HepG2 (cell line): Measurements from ENCODE around the gene COMMD9. TPM values are rescaled to one million over a fixed set of nuclear protein-coding genes. Genes with fewer than 3 reads are reported as not detected.

Experiments
- CAMTA2 ChIP-seq: sonication (generic); formaldehyde crosslinking; IDR thresholded peaks from 2 replicates; pipeline ENCODE4 v1.4.0; 2020; ENCODE audit warnings: mild to moderate bottlenecking, missing genetic modification reagents, borderline replicate concordance
- DDIT3 ChIP-seq: sonication (generic); formaldehyde crosslinking; IDR thresholded peaks from 2 replicates; pipeline ENCODE4 v1.4.0; 2020; ENCODE audit warnings: mild to moderate bottlenecking, missing genetic modification reagents
- E2F1 ChIP-seq: sonication (generic); formaldehyde crosslinking; IDR thresholded peaks from 2 replicates; pipeline ENCODE4 v1.5.0; 2020; ENCODE audit warnings: missing genetic modification reagents
- HES4 ChIP-seq: sonication (generic); formaldehyde crosslinking; IDR thresholded peaks from 2 replicates; pipeline ENCODE4 v1.9.0; 2021; ENCODE audit warnings: mild to moderate bottlenecking, missing genetic modification reagents, borderline replicate concordance
- MYC ChIP-seq: sonication (generic); formaldehyde crosslinking; IDR thresholded peaks from 2 replicates; pipeline ENCODE4 v1.9.0; 2021; ENCODE audit warnings: missing genetic modification reagents, borderline replicate concordance
- PBX2 ChIP-seq: IDR thresholded peaks from 2 replicates; pipeline ENCODE4 v1.6.1; 2016; ENCODE audit warnings: control low read depth
- PHF21A ChIP-seq: sonication (generic); formaldehyde crosslinking; IDR thresholded peaks from 2 replicates; pipeline ENCODE4 v1.5.0; 2020; ENCODE audit warnings: mild to moderate bottlenecking, missing genetic modification reagents
- POGZ ChIP-seq: sonication (generic); formaldehyde crosslinking; IDR thresholded peaks from 2 replicates; pipeline ENCODE4 v1.4.0; 2020; ENCODE audit warnings: mild to moderate bottlenecking, missing genetic modification reagents
- SALL1 ChIP-seq: sonication (generic); formaldehyde crosslinking; IDR thresholded peaks from 2 replicates; pipeline ENCODE4 v1.8.0; 2022; ENCODE audit warnings: mild to moderate bottlenecking, missing genetic modification reagents
- ZKSCAN5 ChIP-seq: sonication (generic); formaldehyde crosslinking; IDR thresholded peaks from 2 replicates; pipeline ENCODE4 v1.5.1; 2020; ENCODE audit warnings: mild to moderate bottlenecking, missing genetic modification reagents
- ZNF136 ChIP-seq: sonication (generic); formaldehyde crosslinking; IDR thresholded peaks from 2 replicates; pipeline ENCODE4 v1.8.1; 2022; ENCODE audit warnings: low read depth, mild to moderate bottlenecking, moderate library complexity, missing genetic modification reagents
- ZNF160 ChIP-seq: sonication (generic); formaldehyde crosslinking; IDR thresholded peaks from 2 replicates; pipeline ENCODE4 v1.8.0; 2022; ENCODE audit warnings: mild to moderate bottlenecking, inconsistent platforms, missing genetic modification reagents
- ZNF20 ChIP-seq: sonication (generic); formaldehyde crosslinking; IDR thresholded peaks from 2 replicates; pipeline ENCODE4 v1.4.0; 2020; ENCODE audit warnings: mild to moderate bottlenecking, moderate library complexity, missing genetic modification reagents
- ZNF280B ChIP-seq: sonication (generic); formaldehyde crosslinking; IDR thresholded peaks from 2 replicates; pipeline ENCODE4 v1.5.0; 2020; ENCODE audit warnings: missing genetic modification reagents, mild to moderate bottlenecking, borderline replicate concordance
- ZNF503 ChIP-seq: sonication (generic); formaldehyde crosslinking; IDR thresholded peaks from 2 replicates; pipeline ENCODE4 v1.4.0; 2020; ENCODE audit warnings: missing genetic modification reagents
- ZNF770 ChIP-seq: sonication (generic); formaldehyde crosslinking; IDR thresholded peaks from 2 replicates; pipeline ENCODE4 v1.5.0; 2020; ENCODE audit warnings: mild to moderate bottlenecking, missing genetic modification reagents
- ZNF784 ChIP-seq: sonication (generic); formaldehyde crosslinking; IDR thresholded peaks from 2 replicates; pipeline ENCODE4 v1.5.1; 2020; ENCODE audit warnings: missing genetic modification reagents, mild to moderate bottlenecking, borderline replicate concordance
- polyA plus RNA-seq, 8 experiments: library from polyadenylated mRNA; depleted of rRNA in 3 of 8; stranded (reverse) in 7 of 8; unstranded in 1 of 8; fragments of >200 nt; fragmentation: Illumina TruSeq in 4 of 8; extraction: Trizol in 4 of 8; gene quantifications; 2 replicates each; pipeline versions ENCODE4 v1.2.1 to v1.2.3, GENCODE V29; 2011 to 2016; ENCODE audit warnings: low read depth in 4 of 8, missing spikeins in 1 of 8, mixed read lengths in 1 of 8; ENCODE audit not compliant: insufficient read depth in 1 of 8
- total RNA-seq, 5 experiments: library from RNA; depleted of rRNA; stranded (reverse); fragments of >200 nt; fragmentation: Illumina TruSeq; extraction: Trizol; gene quantifications; 2 replicates each; pipeline ENCODE4 v1.2.3, GENCODE V29; 2016; ENCODE audit warnings: low read depth in 1 of 5
- TF ChIP-seq, protein P1 (sequence below): sonication (generic); formaldehyde crosslinking; IDR thresholded peaks from 2 replicates; pipeline ENCODE4 v1.4.0; 2020; ENCODE audit warnings: missing genetic modification reagents

COMMD9 gene
- total and polyA plus RNA-seq, 2 of the 13 experiments (the other 11 are each of a cell fraction or from before 2014, with no cell fraction given) = 47.3 to 76.7 TPM

DNA sequence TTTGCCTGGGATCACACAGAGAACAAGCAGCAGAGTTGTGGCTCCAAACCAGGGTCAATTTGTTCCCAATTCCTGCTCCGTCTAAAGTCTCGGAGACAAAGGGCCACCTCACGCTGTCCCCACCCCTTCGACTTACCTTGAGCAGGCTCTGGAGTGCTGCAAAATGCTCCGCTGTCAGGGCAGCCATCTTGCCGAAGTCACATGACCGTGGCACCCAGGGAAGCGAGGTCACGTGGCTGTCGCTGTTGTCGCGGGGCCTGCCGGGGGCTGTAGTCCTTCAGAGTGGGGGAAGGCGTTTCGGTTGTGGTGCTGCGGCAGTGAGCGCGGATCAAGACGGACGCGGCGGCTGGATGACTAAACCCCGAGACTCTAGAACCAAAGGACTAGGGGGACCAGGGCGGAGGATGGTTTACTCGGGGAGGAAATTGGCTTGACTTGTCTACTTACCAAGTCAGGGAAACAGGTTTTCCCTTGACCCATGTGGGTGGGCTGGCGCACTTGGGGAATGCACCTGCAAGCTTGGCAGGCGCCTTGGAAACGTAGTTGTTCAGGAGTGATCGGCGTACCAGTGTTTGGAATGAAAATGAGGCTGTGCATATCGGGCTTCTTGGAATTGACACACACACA is at the start of gene COMMD9 (continued):
- peak; percentile 53; the same call in 1 of the 2 replicates for TF ChIP-seq ZNF280B (CRISPR knock-in tag)
- no peak for TF ChIP-seq DDIT3 (CRISPR knock-in tag)
- no peak for TF ChIP-seq ZNF770 (CRISPR knock-in tag)
- TF ChIP-seq CAMTA2 (CRISPR knock-in tag) = no peak
- TF ChIP-seq ZNF503 (CRISPR knock-in tag) = peak; percentile 56; the same call in 1 of the 2 replicates
- peak; percentile 86 for TF ChIP-seq SALL1
- TF ChIP-seq ZNF20 (CRISPR knock-in tag) = no peak
- no peak; the same call in 1 of the 2 replicates for TF ChIP-seq E2F1 (CRISPR knock-in tag)
- TF ChIP-seq MYC (CRISPR knock-in tag) = peak; percentile 90
- TF ChIP-seq, protein P1, sequence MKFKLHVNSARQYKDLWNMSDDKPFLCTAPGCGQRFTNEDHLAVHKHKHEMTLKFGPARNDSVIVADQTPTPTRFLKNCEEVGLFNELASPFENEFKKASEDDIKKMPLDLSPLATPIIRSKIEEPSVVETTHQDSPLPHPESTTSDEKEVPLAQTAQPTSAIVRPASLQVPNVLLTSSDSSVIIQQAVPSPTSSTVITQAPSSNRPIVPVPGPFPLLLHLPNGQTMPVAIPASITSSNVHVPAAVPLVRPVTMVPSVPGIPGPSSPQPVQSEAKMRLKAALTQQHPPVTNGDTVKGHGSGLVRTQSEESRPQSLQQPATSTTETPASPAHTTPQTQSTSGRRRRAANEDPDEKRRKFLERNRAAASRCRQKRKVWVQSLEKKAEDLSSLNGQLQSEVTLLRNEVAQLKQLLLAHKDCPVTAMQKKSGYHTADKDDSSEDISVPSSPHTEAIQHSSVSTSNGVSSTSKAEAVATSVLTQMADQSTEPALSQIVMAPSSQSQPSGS (CRISPR knock-in tag) = peak; percentile 78; the same call in 1 of the 2 replicates
- TF ChIP-seq PBX2 (CRISPR knock-in tag) = 0 out of 2 replicates have a peak, but pooled peaks have one; percentile 42
- no peak for TF ChIP-seq ZNF160 (CRISPR knock-in tag)
- TF ChIP-seq POGZ = peak; percentile 71
- no peak for TF ChIP-seq ZKSCAN5
- TF ChIP-seq ZNF136 = 0 out of 2 replicates have a peak, but pooled peaks have one; percentile 48
- TF ChIP-seq ZNF784 (CRISPR knock-in tag) = peak; percentile 79
- TF ChIP-seq PHF21A (CRISPR knock-in tag) = peak; percentile 76
- TF ChIP-seq HES4 (CRISPR knock-in tag) = no peak
